DLD1 (cell line): Measurements from ENCODE around the gene VSIG10L2.
"Not testable (repeated sequence)": the region's sequence is repeated elsewhere in the genome, so short reads cannot be mapped to it uniquely, and the experiment has no call there.

Experiments
- in situ Hi-C: cut with HindIII; loops from 2 replicates; pipeline ENCODE4 v1.10.0; 2017; ENCODE audit warnings: low sequenced_read_pairs

VSIG10L2 gene

GRCh38 chr11:125945797-125946520 lies at the start of gene VSIG10L2:
Gene VSIG10L2 (plus strand): TSS chr11:125946044. CDS start chr11:125946056, 12 bp downstream.
- in situ Hi-C loops, result loop anchor here (25.0 kb wide), 2 partner anchors 141 to 291 kb away; no protein-coding TSS in a partner anchor

GRCh38 chr11:125901872-125902271 lies 44.0 kb upstream of the VSIG10L2 start:
- in situ Hi-C loops, result no loop called here

GRCh38 chr11:125902277-125902926 lies 43.4 kb upstream of the VSIG10L2 start:
- in situ Hi-C loops, result no loop called here

GRCh38 chr11:125902927-125903710 lies 42.7 kb upstream of the VSIG10L2 start, which contains the start of gene PUS3:
Gene PUS3 (minus strand): TSS chr11:125903206. CDS start chr11:125896284, 6,922 bp downstream.
- in situ Hi-C loops, result no loop called here

GRCh38 chr11:125903711-125904659 lies 41.9 kb upstream of the VSIG10L2 start, which contains the start of gene DDX25:
Gene DDX25 (plus strand): TSS chr11:125904508. CDS start chr11:125904518, 10 bp downstream.
- in situ Hi-C loops, result no loop called here

GRCh38 chr11:125904678-125905077 lies 41.2 kb upstream of the VSIG10L2 start:
- in situ Hi-C loops, result no loop called here

GRCh38 chr11:125910226-125910849 lies 35.5 kb upstream of the VSIG10L2 start:
- in situ Hi-C loops, result no loop called here

- in situ Hi-C loops, result not testable (repeated sequence)
These were observed 31.2 kb upstream of the VSIG10L2 start for GRCh38 chr11:125914601-125915000.

GRCh38 chr11:125916683-125917347 lies 29.0 kb upstream of the VSIG10L2 start:
- in situ Hi-C loops, result no loop called here

- in situ Hi-C loops, result no loop called here
These were observed 27.6 kb upstream of the VSIG10L2 start for GRCh38 chr11:125918140-125918840.

- in situ Hi-C loops, result no loop called here
These were observed 24.8 kb upstream of the VSIG10L2 start for GRCh38 chr11:125921042-125921441.

GRCh38 chr11:125922156-125922555 lies 23.7 kb upstream of the VSIG10L2 start:
- in situ Hi-C loops, result no loop called here

GRCh38 chr11:125923012-125923579 lies 22.7 kb upstream of the VSIG10L2 start:
- in situ Hi-C loops, result no loop called here

- in situ Hi-C loops, result no loop called here
These were observed 22.2 kb upstream of the VSIG10L2 start for GRCh38 chr11:125923633-125924032.

GRCh38 chr11:125924384-125925007 lies 21.3 kb upstream of the VSIG10L2 start:
- in situ Hi-C loops, result loop anchor here (25.0 kb wide), 2 partner anchors 163 to 313 kb away; no protein-coding TSS in a partner anchor

GRCh38 chr11:125925247-125925740 lies 20.6 kb upstream of the VSIG10L2 start:
- in situ Hi-C loops, result loop anchor here (25.0 kb wide), 2 partner anchors 162 to 312 kb away; no protein-coding TSS in a partner anchor

- in situ Hi-C loops, result loop anchor here (25.0 kb wide), 2 partner anchors 161 to 311 kb away; no protein-coding TSS in a partner anchor
These were observed 20.0 kb upstream of the VSIG10L2 start for GRCh38 chr11:125925804-125926203.
